ENCODE measurements around the gene COL19A1. TPM values are rescaled to one million over a fixed set of nuclear protein-coding genes. Genes with fewer than 3 reads are reported as not detected.

COL19A1 gene
- polyA plus RNA-seq, 1 donor (not counting 4 experiments of a cell fraction or from before 2014, with no cell fraction given) = not detected

DNA sequence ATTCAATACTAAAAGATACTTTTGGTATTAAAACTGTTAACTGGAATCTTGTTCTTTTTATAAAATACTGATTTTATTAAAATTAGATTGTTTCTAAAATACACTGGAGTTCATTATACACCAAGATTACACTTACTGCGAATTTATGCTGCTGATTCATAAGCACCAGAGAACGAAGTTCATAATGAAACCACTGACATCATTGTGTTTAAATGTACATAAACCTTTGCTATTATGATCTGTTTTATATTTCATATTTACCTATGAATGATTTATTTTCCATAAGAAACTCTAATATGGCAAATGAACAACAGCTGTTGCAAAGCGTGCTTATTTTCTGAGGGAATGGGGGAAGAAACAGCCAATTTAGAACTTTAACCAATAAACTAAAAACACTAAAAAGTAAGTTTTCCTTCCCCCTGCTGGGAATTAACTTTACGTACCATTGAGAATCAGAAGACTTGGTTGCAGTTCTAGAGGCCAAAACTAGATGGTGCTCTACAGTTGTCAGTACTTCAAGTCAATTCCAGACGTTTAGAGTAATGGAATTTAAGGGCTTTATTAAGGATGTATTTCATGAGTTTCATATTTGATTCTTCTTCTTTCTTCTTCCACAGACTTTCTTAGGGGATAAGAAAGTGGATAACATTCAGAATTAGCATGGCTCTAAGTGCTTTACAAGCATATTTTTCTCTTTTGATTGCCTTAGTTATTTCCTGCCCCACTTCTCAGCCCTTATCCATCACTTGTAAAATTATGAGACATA lies 30.8 kb upstream of the COL19A1 start:
- dilution Hi-C loops (cut with MboI; ENCODE audit: extremely low pct_ligation_motif_present, low sequenced_read_pairs) = no loop called here
- FAIRE-seq = peak; percentile 77

DNA sequence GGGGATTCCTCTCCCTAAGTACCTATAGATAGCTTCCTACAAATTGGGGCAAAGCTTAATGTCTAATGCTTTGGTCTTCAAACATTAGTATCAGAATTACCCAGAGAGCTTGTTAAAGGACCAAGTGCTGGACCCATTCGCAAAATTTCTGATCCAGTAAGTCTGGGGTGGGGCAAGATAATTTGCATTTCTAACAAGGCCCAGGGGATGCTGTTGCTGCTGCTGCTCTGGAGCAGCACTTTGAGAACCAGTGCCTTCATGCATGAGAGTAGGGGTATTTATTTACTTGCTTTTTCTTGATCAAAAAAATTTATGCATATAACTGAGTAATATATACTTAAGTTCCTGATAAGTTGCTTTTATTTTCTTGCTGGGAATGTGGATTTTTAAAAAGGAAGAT lies 24.5 kb upstream of the COL19A1 start:
- Histone ChIP-seq H3K79me2 (ENCODE audit: control insufficient read depth, insufficient read depth, low read length) (no peaks in the 10 kb centered on the region), H3K9me1 (ENCODE audit: control insufficient read depth, extremely low read depth, insufficient read depth, low read length) (no peaks in the 10 kb centered on the region), H3K36me3 (ENCODE audit: control insufficient read depth in 2 of 2, extremely low read depth in 1 of 2, insufficient read depth in 2 of 2, low read length in 2 of 2) (no peaks in the 10 kb centered on the region), H3K4me1 (ENCODE audit: control insufficient read depth, extremely low read depth, insufficient read depth, low read length) (no peaks in the 10 kb centered on the region), H3K27me3 (ENCODE audit: control insufficient read depth, extremely low read depth, insufficient read depth, low read length) (peaks cover 5% of the 10 kb centered on the region), H2AFZ (ENCODE audit: control insufficient read depth, low read length) (no peak overlapping the region), H4K20me1 (ENCODE audit: control insufficient read depth, extremely low read depth, insufficient read depth, low read length) (no peaks in the 10 kb centered on the region), H3K4me2 (ENCODE audit: control insufficient read depth, extremely low read depth, insufficient read depth, low read depth, low read length) (no peak overlapping the region), H3K9me3 (ENCODE audit: control insufficient read depth, low read depth, low read length) (no peaks in the 10 kb centered on the region), H3K9ac (ENCODE audit: control insufficient read depth, extremely low read depth, insufficient read depth, low read length) (no peak overlapping the region), H3K27ac (ENCODE audit: control insufficient read depth, insufficient read depth, low read length) (no peak overlapping the region), H3K4me3 (ENCODE audit: control insufficient read depth in 2 of 3, extremely low read depth in 1 of 3, insufficient read depth in 2 of 3, low read depth in 1 of 3, low read length in 3 of 3) (no peak overlapping the region)
- dilution Hi-C loops (cut with MboI; ENCODE audit: extremely low pct_ligation_motif_present, low sequenced_read_pairs) = no loop called here
- TF ChIP-seq CTCF (optimal IDR thresholded peaks at IDR 0.05 in 1 of 3, IDR thresholded peaks at IDR 0.05 in 1 of 3, conservative IDR thresholded peaks at IDR 0.05 in 1 of 3; ENCODE audit: extremely low read depth in 1 of 3, insufficient read depth in 2 of 3, low read length in 3 of 3) = no peak
- TF ChIP-seq EZH2 (IDR thresholded peaks at IDR 0.05; ENCODE audit: low read length) = no peak
- DNase-seq (ENCODE audit: low read depth, low spot score) (no peak), FAIRE-seq (no peak)

More for the DNA sequence above, 30.8 kb upstream of the COL19A1 start:
- no peak overlapping the region for H3K4me2 ChIP-seq (ENCODE audit: control insufficient read depth, extremely low read depth, insufficient read depth, low read depth, low read length)
- no peak overlapping the region for H3K9ac ChIP-seq (ENCODE audit: control insufficient read depth, extremely low read depth, insufficient read depth, low read length)
- DNase-seq (ENCODE audit: low read depth, low spot score) = no peak
- no peak overlapping the region for H3K4me3 ChIP-seq (ENCODE audit: control insufficient read depth in 2 of 3, extremely low read depth in 1 of 3, insufficient read depth in 2 of 3, low read depth in 1 of 3, low read length in 3 of 3)
- TF ChIP-seq EZH2 (IDR thresholded peaks at IDR 0.05; ENCODE audit: low read length) (no peak), CTCF (optimal IDR thresholded peaks at IDR 0.05 in 1 of 3, IDR thresholded peaks at IDR 0.05 in 1 of 3, conservative IDR thresholded peaks at IDR 0.05 in 1 of 3; ENCODE audit: extremely low read depth in 1 of 3, insufficient read depth in 2 of 3, low read length in 3 of 3) (peak in 2 of 3 experiments; percentile 71 to 77)
- no peaks in the 10 kb centered on the region for H3K4me1 ChIP-seq (ENCODE audit: control insufficient read depth, extremely low read depth, insufficient read depth, low read length)
- no peaks in the 10 kb centered on the region for H3K9me3 ChIP-seq (ENCODE audit: control insufficient read depth, low read depth, low read length)
- H3K9me1 ChIP-seq (ENCODE audit: control insufficient read depth, extremely low read depth, insufficient read depth, low read length) = peaks cover 2% of the 10 kb centered on the region
- H2AFZ ChIP-seq (ENCODE audit: control insufficient read depth, low read length) = no peak overlapping the region
- H4K20me1 ChIP-seq (ENCODE audit: control insufficient read depth, extremely low read depth, insufficient read depth, low read length) = no peaks in the 10 kb centered on the region
- no peaks in the 10 kb centered on the region for H3K36me3 ChIP-seq (ENCODE audit: control insufficient read depth in 2 of 2, extremely low read depth in 1 of 2, insufficient read depth in 2 of 2, low read length in 2 of 2)
- no peaks in the 10 kb centered on the region for H3K27me3 ChIP-seq (ENCODE audit: control insufficient read depth, extremely low read depth, insufficient read depth, low read length)
- H3K27ac ChIP-seq (ENCODE audit: control insufficient read depth, insufficient read depth, low read length) = no peak overlapping the region
- H3K79me2 ChIP-seq (ENCODE audit: control insufficient read depth, insufficient read depth, low read length) = no peaks in the 10 kb centered on the region

Data from keratinocyte (primary cell).